ENCODE data around the gene C3orf85. TPM values are rescaled to one million over a fixed set of nuclear protein-coding genes. Genes with fewer than 3 reads are reported as not detected.

Gene C3orf85
- total RNA-seq, 3 donors from 2014 or later (not counting 1 experiment from before 2014, with no cell fraction given) = not detected

DNA sequence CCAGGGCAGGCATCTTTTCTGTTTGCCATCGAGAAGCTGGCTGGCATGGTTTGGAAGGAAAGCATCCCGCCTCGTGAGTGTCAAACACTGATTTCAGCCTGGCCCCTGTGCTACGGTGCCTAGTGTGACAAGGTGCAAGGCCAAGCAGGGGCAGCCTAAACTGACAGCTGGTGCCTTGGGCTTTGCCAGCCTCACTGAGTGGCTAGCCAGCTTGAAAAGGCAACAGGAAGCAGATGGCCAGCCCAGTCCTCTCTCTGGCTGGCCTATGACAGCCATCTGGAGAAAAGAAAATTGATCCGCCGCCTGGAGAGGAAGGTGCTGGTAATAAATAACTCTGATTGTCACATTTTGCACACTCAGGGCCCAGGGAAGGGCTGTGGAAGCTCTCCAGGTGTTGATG is 52.2 kb downstream of the C3orf85 start:
- no peaks in the 10 kb centered on the region for H3K36me3 Mint-ChIP-seq
- peaks cover 3 to 8% of the 10 kb centered on the region in 2 donors for H3K9me3 Mint-ChIP-seq
- no peaks in the 10 kb centered on the region for H3K4me1 ChIP-seq (ENCODE audit: control insufficient read depth, insufficient read depth, low read length)
- no peaks in the 10 kb centered on the region for H3K36me3 ChIP-seq (ENCODE audit: control insufficient read depth, insufficient read depth, low read length)
- TF ChIP-seq, protein P1, sequence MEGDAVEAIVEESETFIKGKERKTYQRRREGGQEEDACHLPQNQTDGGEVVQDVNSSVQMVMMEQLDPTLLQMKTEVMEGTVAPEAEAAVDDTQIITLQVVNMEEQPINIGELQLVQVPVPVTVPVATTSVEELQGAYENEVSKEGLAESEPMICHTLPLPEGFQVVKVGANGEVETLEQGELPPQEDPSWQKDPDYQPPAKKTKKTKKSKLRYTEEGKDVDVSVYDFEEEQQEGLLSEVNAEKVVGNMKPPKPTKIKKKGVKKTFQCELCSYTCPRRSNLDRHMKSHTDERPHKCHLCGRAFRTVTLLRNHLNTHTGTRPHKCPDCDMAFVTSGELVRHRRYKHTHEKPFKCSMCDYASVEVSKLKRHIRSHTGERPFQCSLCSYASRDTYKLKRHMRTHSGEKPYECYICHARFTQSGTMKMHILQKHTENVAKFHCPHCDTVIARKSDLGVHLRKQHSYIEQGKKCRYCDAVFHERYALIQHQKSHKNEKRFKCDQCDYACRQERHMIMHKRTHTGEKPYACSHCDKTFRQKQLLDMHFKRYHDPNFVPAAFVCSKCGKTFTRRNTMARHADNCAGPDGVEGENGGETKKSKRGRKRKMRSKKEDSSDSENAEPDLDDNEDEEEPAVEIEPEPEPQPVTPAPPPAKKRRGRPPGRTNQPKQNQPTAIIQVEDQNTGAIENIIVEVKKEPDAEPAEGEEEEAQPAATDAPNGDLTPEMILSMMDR (IDR thresholded peaks at IDR 0.05) = no peak
- ATAC-seq (no peak), DNase-seq (no peak)
- WGBS (ENCODE audit: insufficient coverage) = 57% methylated on average over 6 of the region's 6 CpGs
- H3K4me3 ChIP-seq (ENCODE audit: low read length) = no peak overlapping the region
- no peak overlapping the region for H3K27ac ChIP-seq (ENCODE audit: low read length)
- intact Hi-C loops (cut with micrococcal nuclease) = no loop called here
- no peaks in the 10 kb centered on the region for H3K9me3 ChIP-seq (ENCODE audit: control insufficient read depth, insufficient read depth, low read length)
- no peak overlapping the region for H3K4me3 Mint-ChIP-seq
- no peaks in the 10 kb centered on the region for H3K4me1 Mint-ChIP-seq
- H3K27me3 ChIP-seq (ENCODE audit: control insufficient read depth, insufficient read depth, low read length) = no peaks in the 10 kb centered on the region
- H3K27ac Mint-ChIP-seq = no peak overlapping the region
- H3K27me3 Mint-ChIP-seq (ENCODE audit: low read depth in 2 of 2) = no peaks in the 10 kb centered on the region

DNA sequence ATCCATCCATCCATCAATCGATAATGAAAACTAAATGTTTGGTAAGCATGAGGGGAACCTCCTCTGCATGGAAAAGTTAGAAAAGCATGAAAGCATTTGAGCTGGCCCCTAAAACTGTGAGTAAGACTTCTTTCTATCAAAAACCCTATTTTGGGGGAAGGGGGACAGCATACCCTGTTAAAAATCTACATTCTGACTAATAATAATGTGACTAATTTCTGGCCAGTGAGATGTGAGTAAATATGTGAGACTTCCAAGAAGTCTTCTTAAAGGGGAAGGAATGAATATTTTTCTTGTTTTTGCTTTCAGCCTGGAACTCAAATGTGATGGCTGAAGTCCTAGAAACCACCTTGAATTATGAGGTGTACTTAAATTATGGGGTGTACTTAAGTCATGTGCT is 54.9 kb downstream of the C3orf85 start:
- Mint-ChIP-seq H3K4me3 (no peak overlapping the region), H3K27ac (no peak overlapping the region), H3K4me1 (no peaks in the 10 kb centered on the region), H3K36me3 (no peaks in the 10 kb centered on the region), H3K9me3 (peaks cover 4 to 9% of the 10 kb centered on the region in 2 donors), H3K27me3 (ENCODE audit: low read depth in 2 of 2) (no peaks in the 10 kb centered on the region)
- no peaks in the 10 kb centered on the region for H3K4me1 ChIP-seq (ENCODE audit: control insufficient read depth, insufficient read depth, low read length)
- DNase-seq (no peak), ATAC-seq (no peak)
- H3K4me3 ChIP-seq (ENCODE audit: low read length) = no peak overlapping the region
- no peaks in the 10 kb centered on the region for H3K9me3 ChIP-seq (ENCODE audit: control insufficient read depth, insufficient read depth, low read length)
- TF ChIP-seq, protein P1 (IDR thresholded peaks at IDR 0.05) = no peak
- no CpG with 5 or more reads among the region's 1 CpG for WGBS (ENCODE audit: insufficient coverage)
- intact Hi-C loops (cut with micrococcal nuclease) = no loop called here
- no peaks in the 10 kb centered on the region for H3K27me3 ChIP-seq (ENCODE audit: control insufficient read depth, insufficient read depth, low read length)
- no peaks in the 10 kb centered on the region for H3K36me3 ChIP-seq (ENCODE audit: control insufficient read depth, insufficient read depth, low read length)
- H3K27ac ChIP-seq (ENCODE audit: low read length) = no peak overlapping the region

DNA sequence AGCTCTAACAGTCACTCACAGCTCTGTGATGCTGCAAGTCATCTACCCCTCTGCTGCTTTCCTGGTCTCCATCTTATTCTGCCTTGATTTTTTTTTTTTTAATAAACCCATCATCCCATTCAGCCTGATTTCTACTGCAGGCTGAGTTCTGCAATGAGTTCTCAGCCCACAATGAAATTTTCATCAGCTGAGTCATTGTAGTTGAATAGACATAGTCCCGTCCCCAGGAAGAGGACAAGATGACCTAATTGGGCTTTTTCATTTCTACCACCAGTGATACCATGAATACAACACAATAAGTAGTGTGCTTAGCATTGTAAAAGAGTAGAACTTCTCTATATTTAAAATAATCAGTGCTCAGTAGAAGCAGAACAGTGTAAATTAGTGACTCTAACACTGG is 59.3 kb downstream of the C3orf85 start:
- no CpG with 5 or more reads among the region's 1 CpG for WGBS (ENCODE audit: insufficient coverage)
- no peaks in the 10 kb centered on the region for H3K27me3 Mint-ChIP-seq (ENCODE audit: low read depth in 2 of 2)
- no peak overlapping the region for H3K27ac Mint-ChIP-seq

More for the DNA sequence above, 59.3 kb downstream of the C3orf85 start:
- H3K4me1 Mint-ChIP-seq = no peaks in the 10 kb centered on the region
- ATAC-seq (no peak), DNase-seq (no peak)
- H3K4me3 Mint-ChIP-seq = no peak overlapping the region
- no peaks in the 10 kb centered on the region for H3K36me3 ChIP-seq (ENCODE audit: control insufficient read depth, insufficient read depth, low read length)
- no peak overlapping the region for H3K4me3 ChIP-seq (ENCODE audit: low read length)
- no peaks in the 10 kb centered on the region for H3K36me3 Mint-ChIP-seq
- no peaks in the 10 kb centered on the region for H3K9me3 ChIP-seq (ENCODE audit: control insufficient read depth, insufficient read depth, low read length)
- no peaks in the 10 kb centered on the region for H3K4me1 ChIP-seq (ENCODE audit: control insufficient read depth, insufficient read depth, low read length)
- peaks cover 8 to 9% of the 10 kb centered on the region in 2 donors for H3K9me3 Mint-ChIP-seq
- H3K27ac ChIP-seq (ENCODE audit: low read length) = no peak overlapping the region
- TF ChIP-seq, protein P1 (IDR thresholded peaks at IDR 0.05) = no peak
- H3K27me3 ChIP-seq (ENCODE audit: control insufficient read depth, insufficient read depth, low read length) = no peaks in the 10 kb centered on the region
- intact Hi-C loops (cut with micrococcal nuclease) = no loop called here

Other genes starting within 250 kb of the C3orf85 start
- gene GUCA1C, start 182.8 kb upstream of the C3orf85 start, total RNA-seq = not detected
- gene MORC1, start 18.6 kb upstream of the C3orf85 start, total RNA-seq = under 1 TPM in 1 of 3 donors, not detected in 2; 0.12 TPM
- not detected for gene DPPA2, start 179.8 kb downstream of the C3orf85 start, total RNA-seq
- gene DPPA4, start 200.8 kb downstream of the C3orf85 start, total RNA-seq = 1 to 10 TPM; 1.2 to 2.3 (median 1.8) TPM

Measured in natural killer cell (primary cell).